Keratinocyte (primary cell): Measurements from ENCODE around the gene RTN4R. TPM values are rescaled to one million over a fixed set of nuclear protein-coding genes. Genes with fewer than 3 reads are reported as not detected.

ENCODE experiments used
- DNase-seq: peaks from one replicate; pipeline ENCODE4 v3.0.0-alpha.2; 2011; ENCODE audit warnings: low read depth, missing footprints, low spot score
- FAIRE-seq: peaks from 2 replicates; lab custom pipeline; 2011; peaks lifted over from hg19 to GRCh38; lab: Jason Lieb, UNC
- H2AFZ ChIP-seq: 2 replicates; pipeline ENCODE4 v1.6.0; 2012; ENCODE audit warnings: low read length, control low read depth, inconsistent platforms; ENCODE audit not compliant: control insufficient read depth
- H3K27ac ChIP-seq: 2 replicates; pipeline ENCODE4 v1.5.1; 2011; ENCODE audit warnings: low read length; ENCODE audit not compliant: control insufficient read depth, insufficient read depth
- H3K27me3 ChIP-seq: 3 replicates; pipeline ENCODE4 v1.6.0; 2011; ENCODE audit warnings: low read length; ENCODE audit not compliant: control insufficient read depth, insufficient read depth; ENCODE audit errors: extremely low read depth
- H3K36me3 ChIP-seq, 2 experiments: 2 replicates in 1 of 2; 3 replicates in 1 of 2; pipeline ENCODE4 v1.5.1; 2011; ENCODE audit warnings: low read length in 2 of 2, mild to moderate bottlenecking in 1 of 2; ENCODE audit not compliant: control insufficient read depth in 2 of 2, insufficient read depth in 2 of 2; ENCODE audit errors: extremely low read depth in 1 of 2
- H3K4me1 ChIP-seq: 3 replicates; pipeline ENCODE4 v1.5.1; 2011; ENCODE audit warnings: low read length; ENCODE audit not compliant: control insufficient read depth, insufficient read depth; ENCODE audit errors: extremely low read depth
- H3K4me2 ChIP-seq: 3 replicates; pipeline ENCODE4 v1.6.0; 2011; ENCODE audit warnings: low read depth, low read length; ENCODE audit not compliant: control insufficient read depth, insufficient read depth; ENCODE audit errors: extremely low read depth
- H3K4me3 ChIP-seq, 3 experiments: fragments of 200-600 bp in 1 of 3; sonication (generic) in 1 of 3; 2 replicates in 2 of 3; 3 replicates in 1 of 3; pipeline ENCODE4 v1.5.1; 2011 to 2016; ENCODE audit warnings: low read length in 3 of 3, mild to moderate bottlenecking in 3 of 3, control low read depth in 2 of 3, inconsistent platforms in 1 of 3, low read depth in 1 of 3, mixed read lengths in 1 of 3, mixed run types in 1 of 3, moderate library complexity in 1 of 3; ENCODE audit not compliant: control insufficient read depth in 2 of 3, insufficient read depth in 2 of 3; ENCODE audit errors: extremely low read depth in 1 of 3
- H3K79me2 ChIP-seq: 2 replicates; pipeline ENCODE4 v1.6.0; 2012; ENCODE audit warnings: low read length; ENCODE audit not compliant: control insufficient read depth, insufficient read depth
- H3K9ac ChIP-seq: 3 replicates; pipeline ENCODE4 v1.6.0; 2011; ENCODE audit warnings: low read length; ENCODE audit not compliant: control insufficient read depth, insufficient read depth; ENCODE audit errors: extremely low read depth
- H3K9me1 ChIP-seq: 3 replicates; pipeline ENCODE4 v1.6.0; 2011; ENCODE audit warnings: low read length; ENCODE audit not compliant: control insufficient read depth, insufficient read depth; ENCODE audit errors: extremely low read depth
- H3K9me3 ChIP-seq: 2 replicates; pipeline ENCODE4 v1.5.1; 2012; ENCODE audit warnings: low read depth, low read length; ENCODE audit not compliant: control insufficient read depth
- H4K20me1 ChIP-seq: 3 replicates; pipeline ENCODE4 v1.6.0; 2011; ENCODE audit warnings: low read length; ENCODE audit not compliant: control insufficient read depth, insufficient read depth; ENCODE audit errors: extremely low read depth
- EZH2 ChIP-seq: IDR thresholded peaks from one replicate; pipeline ENCODE4 v1.6.1; 2012; ENCODE audit warnings: inconsistent platforms, mild to moderate bottlenecking, low read length, moderate library complexity
- dilution Hi-C: fragments of 300-500 bp; cut with MboI; formaldehyde crosslinking; loops from one replicate; pipeline ENCODE4 v1.7.0; 2020; ENCODE audit warnings: low sequenced_read_pairs; ENCODE audit not compliant: extremely low pct_ligation_motif_present
- polyA plus RNA-seq, 5 experiments: library from polyadenylated mRNA; depleted of rRNA in 3 of 5; stranded (reverse) in 3 of 5; stranded (forward) in 1 of 5; unstranded in 1 of 5; fragments of >200 nt; gene quantifications; 1 replicate in 1 of 5; 2 replicates in 3 of 5; 3 replicates in 1 of 5; pipeline versions ENCODE4 v1.2.1 to v1.2.3, GENCODE V29; 2011 to 2012; ENCODE audit warnings: missing spikeins in 2 of 5, low read depth in 1 of 5, low replicate concordance in 1 of 5
- small RNA-seq, 3 experiments: library from RNA; depleted of rRNA; stranded (forward); fragments of <200 nt; gene quantifications; one replicate each; pipeline ENCODE3, GENCODE V24; 2012; ENCODE audit warnings: low read depth in 3 of 3, low replicate concordance in 1 of 3; ENCODE audit not compliant: insufficient read length in 3 of 3
- TF ChIP-seq, protein P1 (sequence below), 3 experiments: IDR thresholded peaks in 1 of 3; conservative IDR thresholded peaks in 1 of 3; optimal IDR thresholded peaks in 1 of 3; 2 replicates in 2 of 3; 3 replicates in 1 of 3; pipeline versions ENCODE3 to v1.5.1; 2011; ENCODE audit warnings: low read length in 3 of 3, mild to moderate bottlenecking in 3 of 3, moderate library complexity in 2 of 3, control low read depth in 1 of 3, inconsistent platforms in 1 of 3; ENCODE audit not compliant: insufficient read depth in 2 of 3; ENCODE audit errors: extremely low read depth in 1 of 3

RTN4R gene
- polyA plus RNA-seq, 1 donor (not counting 4 experiments of a cell fraction or from before 2014, with no cell fraction given) = 2.5 TPM

DNA sequence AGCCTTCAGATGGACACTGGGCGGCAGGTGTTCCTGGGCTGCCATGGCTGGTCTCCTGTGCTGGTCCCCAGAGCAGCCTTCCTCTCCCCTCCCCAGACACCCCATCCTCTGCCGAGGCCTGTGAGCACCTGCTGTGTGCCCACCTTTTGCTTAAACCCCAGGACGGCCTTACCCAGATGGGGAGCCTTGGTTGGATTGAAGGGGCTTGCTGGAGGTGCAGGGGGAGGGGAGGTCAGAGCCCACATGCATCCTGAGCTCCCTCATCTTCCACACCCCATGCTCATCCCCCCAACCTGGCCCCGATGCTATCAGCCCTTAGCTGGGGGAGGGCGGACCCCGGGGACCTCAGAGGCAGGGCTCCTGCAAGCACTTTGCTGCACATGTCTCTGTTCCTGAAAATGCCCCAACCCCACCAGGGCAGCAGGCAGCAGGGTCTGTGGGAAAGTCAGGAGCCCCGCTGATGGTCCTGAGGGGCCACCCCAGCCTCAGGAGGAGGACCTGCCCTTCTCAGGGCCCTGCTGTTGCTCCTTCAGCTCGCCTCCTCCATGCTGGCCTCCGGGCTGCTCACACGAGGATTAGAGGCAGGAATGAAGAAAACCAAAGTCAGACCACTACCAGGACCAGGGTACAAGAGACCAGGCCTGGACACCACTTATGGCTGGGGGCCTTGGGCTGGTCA is 75.7 kb downstream of the RTN4R start:
- Histone ChIP-seq H3K9me3 (no peaks in the 10 kb centered on the region), H3K4me3 (no peak overlapping the region), H3K9ac (no peak overlapping the region), H3K9me1 (no peaks in the 10 kb centered on the region), H4K20me1 (no peaks in the 10 kb centered on the region), H3K4me1 (no peaks in the 10 kb centered on the region), H3K4me2 (no peak overlapping the region), H2AFZ (no peak overlapping the region), H3K27ac (no peak overlapping the region), H3K79me2 (no peaks in the 10 kb centered on the region), H3K36me3 (no peaks in the 10 kb centered on the region), H3K27me3 (no peaks in the 10 kb centered on the region)
- dilution Hi-C loops = no loop called here
- FAIRE-seq = no peak
- TF ChIP-seq EZH2 = no peak
- TF ChIP-seq, protein P1, sequence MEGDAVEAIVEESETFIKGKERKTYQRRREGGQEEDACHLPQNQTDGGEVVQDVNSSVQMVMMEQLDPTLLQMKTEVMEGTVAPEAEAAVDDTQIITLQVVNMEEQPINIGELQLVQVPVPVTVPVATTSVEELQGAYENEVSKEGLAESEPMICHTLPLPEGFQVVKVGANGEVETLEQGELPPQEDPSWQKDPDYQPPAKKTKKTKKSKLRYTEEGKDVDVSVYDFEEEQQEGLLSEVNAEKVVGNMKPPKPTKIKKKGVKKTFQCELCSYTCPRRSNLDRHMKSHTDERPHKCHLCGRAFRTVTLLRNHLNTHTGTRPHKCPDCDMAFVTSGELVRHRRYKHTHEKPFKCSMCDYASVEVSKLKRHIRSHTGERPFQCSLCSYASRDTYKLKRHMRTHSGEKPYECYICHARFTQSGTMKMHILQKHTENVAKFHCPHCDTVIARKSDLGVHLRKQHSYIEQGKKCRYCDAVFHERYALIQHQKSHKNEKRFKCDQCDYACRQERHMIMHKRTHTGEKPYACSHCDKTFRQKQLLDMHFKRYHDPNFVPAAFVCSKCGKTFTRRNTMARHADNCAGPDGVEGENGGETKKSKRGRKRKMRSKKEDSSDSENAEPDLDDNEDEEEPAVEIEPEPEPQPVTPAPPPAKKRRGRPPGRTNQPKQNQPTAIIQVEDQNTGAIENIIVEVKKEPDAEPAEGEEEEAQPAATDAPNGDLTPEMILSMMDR (optimal IDR thresholded peaks at IDR 0.05 in 1 of 3, IDR thresholded peaks at IDR 0.05 in 1 of 3, conservative IDR thresholded peaks at IDR 0.05 in 1 of 3; ENCODE audit: extremely low read depth in 1 of 3, insufficient read depth in 2 of 3, low read length in 3 of 3) = no peak
- DNase-seq = no peak

DNA sequence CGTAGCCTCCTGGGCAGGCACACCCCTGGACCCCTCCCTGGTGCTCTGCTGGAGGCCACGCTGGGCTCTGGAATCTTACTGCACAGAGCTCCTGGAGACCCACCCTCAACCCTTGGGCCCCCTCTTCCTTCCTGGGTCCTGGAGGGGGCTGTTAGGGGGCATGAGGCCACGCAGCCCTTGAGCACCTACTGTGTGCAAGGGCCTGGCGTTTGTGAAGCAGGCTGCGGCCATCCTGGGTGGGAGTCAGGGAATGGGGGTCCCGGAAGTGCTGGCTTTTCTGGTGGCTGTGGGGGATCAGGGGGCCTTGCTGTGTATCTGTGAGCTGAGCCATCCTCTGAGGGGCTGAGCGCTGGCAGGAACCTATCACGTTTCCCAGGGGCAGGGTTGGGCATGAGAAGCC is 76.3 kb downstream of the RTN4R start:
- Histone ChIP-seq H3K4me3 (no peak overlapping the region), H2AFZ (no peak overlapping the region), H3K9me1 (no peaks in the 10 kb centered on the region), H3K4me1 (no peaks in the 10 kb centered on the region), H3K27me3 (no peaks in the 10 kb centered on the region), H3K27ac (no peak overlapping the region), H3K9me3 (no peaks in the 10 kb centered on the region), H3K79me2 (no peaks in the 10 kb centered on the region), H3K9ac (no peak overlapping the region), H3K36me3 (no peaks in the 10 kb centered on the region), H4K20me1 (no peaks in the 10 kb centered on the region), H3K4me2 (no peak overlapping the region)
- dilution Hi-C loops = no loop called here
- TF ChIP-seq, protein P1 (optimal IDR thresholded peaks at IDR 0.05 in 1 of 3, IDR thresholded peaks at IDR 0.05 in 1 of 3, conservative IDR thresholded peaks at IDR 0.05 in 1 of 3; ENCODE audit: extremely low read depth in 1 of 3, insufficient read depth in 2 of 3, low read length in 3 of 3) = no peak
- no peak for TF ChIP-seq EZH2
- no peak for FAIRE-seq
- no peak for DNase-seq

Small RNA genes within 50 kb of the gene (small RNA-seq; reads per million reads assigned to genes)
- gene MIR1286 = 0 to 1.7 (median 1.0) reads per million in 3 experiments

Other genes starting within 250 kb of the RTN4R start
- 20.1 to 30.7 TPM (median 28.1 TPM) in 3 replicates for gene TANGO2, start 247.2 kb downstream of the RTN4R start, polyA plus RNA-seq
- 14.3 to 24.3 TPM (median 17.2 TPM) in 3 replicates for gene DGCR8, start 188.1 kb downstream of the RTN4R start, polyA plus RNA-seq
- 141 to 278 TPM (median 193 TPM) in 3 replicates for gene RANBP1, start 152.2 kb downstream of the RTN4R start, polyA plus RNA-seq
- gene TRMT2A, start 151.1 kb downstream of the RTN4R start, polyA plus RNA-seq = 18.3 to 53.7 TPM (median 20.6 TPM) in 3 replicates
- 16.0 to 44.5 TPM (median 25.4 TPM) in 3 replicates for gene ZDHHC8, start 136.5 kb downstream of the RTN4R start, polyA plus RNA-seq
- gene CCDC188, start 117.3 kb downstream of the RTN4R start, polyA plus RNA-seq = not detected in 3 replicates
- 19.2 to 38.3 TPM (median 25.2 TPM) in 3 replicates for gene DGCR6L, start 51.7 kb upstream of the RTN4R start, polyA plus RNA-seq
- gene ZNF74, start 125.8 kb upstream of the RTN4R start, polyA plus RNA-seq = 5.2 to 7.2 TPM (median 6.1 TPM) in 3 replicates
- gene SCARF2, start 169.5 kb upstream of the RTN4R start, polyA plus RNA-seq = 0.05 to 0.06 TPM (median 0.05 TPM) in 3 replicates
- gene KLHL22, start 227.5 kb upstream of the RTN4R start, polyA plus RNA-seq = 9.3 to 16.6 TPM (median 10.0 TPM) in 3 replicates
- 24.9 to 51.4 TPM (median 29.2 TPM) in 3 replicates for gene MED15, start 239.3 kb upstream of the RTN4R start, polyA plus RNA-seq